Mesenchymal stem cell (in vitro differentiated cells and primary cell): ENCODE results near the gene TRAPPC10.
"Not testable (repeated sequence)": the region's sequence is repeated elsewhere in the genome, so short reads cannot be mapped to it uniquely, and the experiment has no call there.

ENCODE experiments used
- DNase-seq: peaks from one replicate; pipeline ENCODE4 v3.0.0-alpha.2; 2013
- H2AFZ ChIP-seq: one replicate; pipeline ENCODE4 v1.6.1; 2013; ENCODE audit warnings: low read depth, mild to moderate bottlenecking, control low read depth, inconsistent platforms, low read length, moderate library complexity
- H2AK5ac ChIP-seq: 2 replicates; pipeline ENCODE4 v1.6.1; 2013; ENCODE audit warnings: low read length, moderate library complexity, mild to moderate bottlenecking, inconsistent platforms; ENCODE audit not compliant: severe bottlenecking
- H2BK120ac ChIP-seq: one replicate; pipeline ENCODE4 v1.6.1; 2013; ENCODE audit warnings: low read depth, mild to moderate bottlenecking, inconsistent platforms, low read length, moderate library complexity
- H2BK12ac ChIP-seq, 2 experiments: one replicate each; pipeline ENCODE4 v1.6.1; 2013; ENCODE audit warnings: inconsistent platforms in 2 of 2, low read length in 2 of 2, mild to moderate bottlenecking in 2 of 2, moderate library complexity in 2 of 2, control low read depth in 1 of 2
- H2BK15ac ChIP-seq: one replicate; pipeline ENCODE4 v1.6.1; 2013; ENCODE audit warnings: mild to moderate bottlenecking, low read depth, inconsistent platforms; ENCODE audit not compliant: poor library complexity, severe bottlenecking
- H2BK5ac ChIP-seq: 2 replicates; pipeline ENCODE4 v1.6.1; 2013; ENCODE audit warnings: low read depth, mild to moderate bottlenecking, low read length, control low read depth, inconsistent platforms; ENCODE audit not compliant: poor library complexity, severe bottlenecking
- H3K14ac ChIP-seq, 2 experiments: one replicate each; pipeline ENCODE4 v1.6.1; 2013; ENCODE audit warnings: inconsistent platforms in 2 of 2, low read length in 2 of 2, control low read depth in 1 of 2, mild to moderate bottlenecking in 1 of 2, moderate library complexity in 1 of 2
- H3K18ac ChIP-seq, 2 experiments: one replicate each; pipeline ENCODE4 v1.6.1; 2013; ENCODE audit warnings: inconsistent platforms in 2 of 2, low read length in 2 of 2, control low read depth in 1 of 2, low read depth in 1 of 2, mild to moderate bottlenecking in 1 of 2
- H3K23ac ChIP-seq, 2 experiments: one replicate each; pipeline ENCODE4 v1.6.1; 2013; ENCODE audit warnings: inconsistent platforms in 2 of 2, low read length in 2 of 2, mild to moderate bottlenecking in 2 of 2, moderate library complexity in 2 of 2, control low read depth in 1 of 2
- H3K27ac ChIP-seq: 2 replicates; pipeline ENCODE4 v1.5.1; 2013; ENCODE audit warnings: mild to moderate bottlenecking, moderate library complexity, low read length, control low read depth, inconsistent platforms; ENCODE audit not compliant: poor library complexity, severe bottlenecking
- H3K27me3 ChIP-seq, 2 experiments: 2 replicates each; pipeline versions ENCODE4 v1.6.1 to v1.7.0; 2013; ENCODE audit warnings: low read length in 2 of 2, mild to moderate bottlenecking in 2 of 2, moderate library complexity in 2 of 2, control low read depth in 1 of 2, inconsistent platforms in 1 of 2; ENCODE audit not compliant: control insufficient read depth in 1 of 2, insufficient read depth in 1 of 2
- H3K36me3 ChIP-seq, 2 experiments: 2 replicates each; pipeline versions ENCODE4 v1.6.1 to v1.7.0; 2013; ENCODE audit warnings: low read length in 2 of 2, control low read depth in 1 of 2, inconsistent platforms in 1 of 2, low read depth in 1 of 2, mild to moderate bottlenecking in 1 of 2; ENCODE audit not compliant: insufficient read depth in 2 of 2, control insufficient read depth in 1 of 2
- H3K4ac ChIP-seq, 2 experiments: one replicate each; pipeline ENCODE4 v1.6.1; 2013; ENCODE audit warnings: inconsistent platforms in 2 of 2, low read length in 2 of 2, mild to moderate bottlenecking in 2 of 2, moderate library complexity in 2 of 2, control low read depth in 1 of 2, low read depth in 1 of 2
- H3K4me1 ChIP-seq: 2 replicates; pipeline ENCODE4 v1.6.1; 2013; ENCODE audit warnings: low read depth, low read length, control low read depth; ENCODE audit not compliant: control insufficient read depth, insufficient read depth
- H3K4me2 ChIP-seq: 2 replicates; pipeline ENCODE4 v1.6.1; 2013; ENCODE audit warnings: low read length, mild to moderate bottlenecking, inconsistent platforms; ENCODE audit not compliant: poor library complexity, severe bottlenecking
- H3K4me3 ChIP-seq, 2 experiments: 2 replicates each; pipeline versions ENCODE4 v1.5.1 to v1.7.0; 2013; ENCODE audit warnings: low read length in 2 of 2, mild to moderate bottlenecking in 2 of 2, control low read depth in 1 of 2, low read depth in 1 of 2; ENCODE audit not compliant: insufficient read depth in 1 of 2
- H3K79me1 ChIP-seq: replicated peaks from 2 replicates; pipeline ENCODE4 v1.6.1; 2013; ENCODE audit warnings: mild to moderate bottlenecking, control low read depth, low read length, inconsistent platforms; ENCODE audit not compliant: poor library complexity, severe bottlenecking
- H3K9ac ChIP-seq: 2 replicates; pipeline ENCODE4 v1.7.0; 2013; ENCODE audit warnings: mild to moderate bottlenecking, low read length, moderate library complexity
- H3K9me3 ChIP-seq: 2 replicates; pipeline ENCODE4 v1.7.0; 2013; ENCODE audit warnings: mild to moderate bottlenecking, low read length; ENCODE audit not compliant: control insufficient read depth
- H4K8ac ChIP-seq: one replicate; pipeline ENCODE4 v1.6.1; 2013; ENCODE audit warnings: inconsistent platforms, mild to moderate bottlenecking, low read length, moderate library complexity
- H4K91ac ChIP-seq: one replicate; pipeline ENCODE4 v1.6.1; 2013; ENCODE audit warnings: mild to moderate bottlenecking, low read length, inconsistent platforms
- WGBS: methylation state at CpG from one replicate; pipeline ENCODE4 v1.1.7; 2013; ENCODE audit warnings: mixed read lengths; 5-methylcytosine and 5-hydroxymethylcytosine counted together

Gene TRAPPC10

DNA sequence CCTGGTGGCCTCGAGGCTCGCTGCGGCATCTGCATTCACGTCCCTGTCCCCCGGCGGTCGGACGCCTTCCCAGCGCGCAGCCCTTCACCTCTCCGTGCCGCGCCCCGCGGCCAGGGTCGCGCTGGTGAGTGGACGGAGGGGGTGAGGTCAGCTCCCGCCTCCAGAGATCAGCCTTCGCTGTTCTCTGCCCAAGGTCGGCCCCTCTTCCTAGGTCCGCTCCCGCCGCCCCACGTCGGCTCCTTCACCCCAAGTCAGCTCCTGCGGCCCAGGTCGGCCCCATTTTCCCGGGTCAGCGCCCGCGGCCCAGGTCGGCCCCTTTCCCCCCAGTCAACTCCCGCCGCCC lies 121.6 kb downstream of the TRAPPC10 start:
- H2AK5ac ChIP-seq, H3K14ac ChIP-seq, H2BK120ac ChIP-seq, H4K91ac ChIP-seq, H2AFZ ChIP-seq, H3K9ac ChIP-seq, H3K79me1 ChIP-seq, H3K9me3 ChIP-seq, H3K27me3 ChIP-seq, H2BK12ac ChIP-seq, H3K23ac ChIP-seq, H3K4me1 ChIP-seq, H3K36me3 ChIP-seq, H4K8ac ChIP-seq, H3K4me2 ChIP-seq, DNase-seq, H2BK5ac ChIP-seq, H3K4ac ChIP-seq, H2BK15ac ChIP-seq, H3K27ac ChIP-seq, H3K18ac ChIP-seq, H3K4me3 ChIP-seq: not testable (repeated sequence)
- WGBS = no CpG with 5 or more reads among the region's 35 CpGs

DNA sequence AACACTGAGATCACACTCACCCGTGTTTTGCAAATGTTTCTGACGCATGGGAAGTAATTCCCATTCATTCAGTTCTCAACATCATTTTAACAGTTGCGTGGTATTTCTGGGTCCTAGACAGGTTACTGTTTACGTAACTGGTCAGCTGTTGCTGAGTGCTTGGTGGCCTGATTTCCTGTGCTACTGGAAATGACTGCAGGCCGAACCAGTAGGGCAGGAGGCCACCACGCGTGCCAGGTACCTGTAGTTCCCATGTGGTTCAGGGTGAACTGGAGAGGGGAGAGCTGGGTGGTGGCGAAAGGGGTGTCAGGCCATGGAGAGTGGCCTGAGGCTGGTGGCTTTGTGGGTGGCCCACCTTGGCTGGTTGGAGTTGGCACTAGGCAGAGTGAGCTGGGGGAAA lies 122.6 kb downstream of the TRAPPC10 start:
- H3K4me2 ChIP-seq, H4K91ac ChIP-seq, H2AK5ac ChIP-seq, H2AFZ ChIP-seq, H3K14ac ChIP-seq, H4K8ac ChIP-seq, H3K79me1 ChIP-seq, H3K27me3 ChIP-seq, H2BK120ac ChIP-seq, H3K9me3 ChIP-seq, H3K4me3 ChIP-seq, H3K9ac ChIP-seq, H3K36me3 ChIP-seq, H2BK12ac ChIP-seq, H3K4ac ChIP-seq, H3K4me1 ChIP-seq, DNase-seq, H2BK15ac ChIP-seq, H2BK5ac ChIP-seq, H3K18ac ChIP-seq, H3K27ac ChIP-seq, H3K23ac ChIP-seq: not testable (repeated sequence)
- WGBS = no CpG with 5 or more reads among the region's 8 CpGs

DNA sequence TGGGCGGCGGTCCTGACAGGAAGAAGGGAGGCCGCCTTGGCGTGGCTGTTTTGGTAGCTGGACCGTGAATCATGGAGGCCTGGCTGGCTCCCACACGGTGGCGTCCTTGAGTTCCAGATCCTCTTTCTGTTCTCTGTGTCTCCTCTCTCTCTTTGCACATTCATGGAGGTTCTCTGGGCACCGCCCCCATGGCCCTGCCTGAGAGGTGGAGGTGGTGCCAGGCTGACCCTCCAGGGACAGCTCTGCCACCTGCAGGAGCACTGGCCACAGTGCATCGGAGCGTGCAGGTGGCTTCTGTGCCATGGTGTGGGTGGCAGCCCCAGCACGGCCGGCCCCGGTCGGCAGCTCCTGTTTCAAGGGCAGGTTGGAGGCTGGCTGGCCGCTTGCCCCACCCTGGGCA lies 125.9 kb downstream of the TRAPPC10 start:
- not testable (repeated sequence) for H3K4ac ChIP-seq, H3K36me3 ChIP-seq, H2BK5ac ChIP-seq, H2BK12ac ChIP-seq, H3K23ac ChIP-seq, H3K9ac ChIP-seq, H4K8ac ChIP-seq, H3K27ac ChIP-seq, H2BK120ac ChIP-seq, H3K14ac ChIP-seq, H3K4me1 ChIP-seq, H3K79me1 ChIP-seq, H4K91ac ChIP-seq, H3K27me3 ChIP-seq, H3K4me3 ChIP-seq, H2BK15ac ChIP-seq, H2AK5ac ChIP-seq, DNase-seq, H3K18ac ChIP-seq, H3K9me3 ChIP-seq, H3K4me2 ChIP-seq, H2AFZ ChIP-seq
- WGBS = no CpG with 5 or more reads among the region's 15 CpGs

DNA sequence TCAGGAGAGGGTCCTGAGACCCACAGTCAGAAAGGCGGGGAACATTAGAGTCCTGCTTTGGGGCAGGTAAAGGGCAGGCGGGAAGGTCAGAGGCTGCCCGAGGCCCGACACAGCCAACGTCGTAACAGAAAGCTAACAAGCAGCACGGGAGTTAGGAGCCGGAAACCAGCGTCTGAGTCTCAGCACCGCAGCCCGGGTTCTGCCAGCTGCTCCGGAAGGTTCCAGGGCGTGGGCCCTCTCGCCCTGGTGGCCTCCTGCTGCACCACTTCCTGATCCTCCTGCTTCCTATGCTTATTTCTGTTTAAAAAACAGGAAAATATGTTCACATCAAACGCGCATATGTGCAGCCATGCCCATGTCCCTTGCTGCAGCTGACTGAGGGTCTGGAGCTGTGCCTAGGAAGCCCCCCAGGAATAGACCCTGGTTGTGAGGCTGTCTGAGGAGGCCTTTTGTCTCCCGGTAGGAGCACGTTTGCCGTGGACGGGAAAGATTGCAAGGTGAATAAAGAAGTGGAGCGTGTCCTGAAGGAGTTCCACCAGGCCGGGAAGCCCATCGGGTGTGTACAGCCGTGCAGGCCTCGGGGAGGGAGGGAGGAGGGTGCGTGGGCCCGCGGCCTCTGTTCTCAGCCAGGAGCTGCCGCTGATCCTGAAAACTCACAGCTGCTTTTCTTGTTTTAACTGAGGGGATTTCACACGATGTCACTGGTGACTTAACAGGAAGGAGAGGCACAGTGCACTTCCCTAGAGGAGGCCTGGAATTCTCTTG lies 127.9 kb downstream of the TRAPPC10 start:
- H3K36me3 ChIP-seq, H3K18ac ChIP-seq, H3K23ac ChIP-seq, H3K9me3 ChIP-seq, H3K4me2 ChIP-seq, H3K14ac ChIP-seq, H4K8ac ChIP-seq, H2BK12ac ChIP-seq, H3K4ac ChIP-seq, H4K91ac ChIP-seq, DNase-seq, H3K4me1 ChIP-seq, H2AK5ac ChIP-seq, H3K4me3 ChIP-seq, H2BK15ac ChIP-seq, H3K27me3 ChIP-seq, H2BK5ac ChIP-seq, H2BK120ac ChIP-seq, H3K27ac ChIP-seq, H3K9ac ChIP-seq, H3K79me1 ChIP-seq, H2AFZ ChIP-seq: not testable (repeated sequence)
- WGBS = no CpG with 5 or more reads among the region's 30 CpGs
